ENCODE results near the gene PLBD2.

- TF ChIP-seq CTCF (IDR thresholded peaks at IDR 0.05) = no peak
- no peak for TF ChIP-seq EZH2 (IDR thresholded peaks at IDR 0.05)
- TF ChIP-seq EZH2phosphoT487 (IDR thresholded peaks at IDR 0.05) = no peak
Observed at GRCh38 chr12:113372371-113372770, 14.0 kb downstream of the PLBD2 start.

Measured in neural progenitor cell (in vitro differentiated cells).